ENCODE data around the gene SGSM1.

SGSM1 gene

DNA sequence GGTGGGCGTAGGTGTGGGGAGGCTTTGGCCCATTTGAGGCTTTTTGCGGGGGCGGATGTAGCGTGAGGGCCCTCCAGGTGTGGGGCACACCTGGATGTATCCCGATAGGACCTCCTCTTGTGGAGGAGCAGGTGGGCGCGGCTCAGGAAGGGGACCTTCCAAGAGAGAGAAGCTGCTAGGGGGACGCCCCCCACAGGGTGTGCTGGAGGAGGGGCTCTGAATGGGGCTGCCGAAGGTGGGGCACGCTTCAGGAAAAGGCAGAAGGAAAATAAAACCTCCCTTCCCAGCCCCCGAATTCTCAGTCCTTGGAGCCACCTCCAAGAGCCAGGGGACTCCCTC lies 621 bp downstream of the SGSM1 start:
- DNase-seq (ENCODE audit: low spot score) = no peak

DNA sequence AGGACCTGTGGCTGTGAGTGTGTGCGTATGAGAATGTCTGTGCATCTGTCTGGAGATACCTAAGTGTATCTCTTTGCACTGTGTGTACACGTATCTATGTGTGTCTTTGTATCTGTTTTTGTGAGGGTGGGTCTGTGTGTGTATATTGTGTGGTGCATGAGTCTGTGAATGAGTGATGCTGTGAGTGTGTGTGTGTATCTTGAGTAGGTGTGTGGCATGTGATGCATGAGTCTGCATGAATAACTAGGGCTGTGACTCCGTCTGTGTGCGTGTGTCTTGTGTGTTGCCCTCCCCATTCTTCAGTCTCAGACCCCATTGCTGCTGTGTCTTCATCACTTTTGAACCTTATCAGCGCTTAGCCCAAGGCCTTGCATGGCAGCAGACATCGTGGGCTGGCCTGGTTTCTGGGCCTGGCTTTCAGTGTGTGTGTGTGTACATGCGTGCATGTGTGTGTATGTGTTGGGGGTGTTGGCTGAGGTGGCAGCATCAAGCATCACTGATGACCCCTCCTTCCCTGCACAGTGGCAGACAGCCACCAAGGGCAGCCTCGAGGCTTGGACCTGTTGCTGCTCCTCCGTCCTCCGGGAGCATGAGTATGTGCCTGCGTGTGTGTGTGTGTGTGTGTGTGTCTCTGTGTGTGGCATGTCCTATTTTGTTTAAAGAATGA lies 1.4 kb downstream of the SGSM1 start:
- DNase-seq (ENCODE audit: low spot score) = no peak

DNA sequence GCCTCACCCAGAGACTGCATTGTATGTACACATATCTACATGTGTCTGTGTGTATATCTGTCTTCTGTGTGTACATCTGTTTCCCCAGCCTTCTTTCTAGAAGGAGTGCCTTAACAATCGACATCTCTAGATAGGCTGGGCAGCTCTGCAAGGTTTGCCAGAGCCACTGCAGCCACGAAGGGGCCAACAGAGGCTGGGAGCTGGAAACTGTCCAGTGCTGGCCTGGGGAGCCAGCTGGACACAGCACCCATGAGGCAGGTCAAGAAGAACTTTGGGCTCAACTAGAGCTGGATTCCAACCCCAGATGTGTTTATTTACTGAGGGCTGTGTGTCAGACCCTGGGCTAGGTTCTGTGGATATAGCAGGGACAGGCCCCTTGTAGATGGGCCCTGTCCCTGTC lies 3.3 kb downstream of the SGSM1 start:
- DNase-seq (ENCODE audit: low spot score) = no peak

DNA sequence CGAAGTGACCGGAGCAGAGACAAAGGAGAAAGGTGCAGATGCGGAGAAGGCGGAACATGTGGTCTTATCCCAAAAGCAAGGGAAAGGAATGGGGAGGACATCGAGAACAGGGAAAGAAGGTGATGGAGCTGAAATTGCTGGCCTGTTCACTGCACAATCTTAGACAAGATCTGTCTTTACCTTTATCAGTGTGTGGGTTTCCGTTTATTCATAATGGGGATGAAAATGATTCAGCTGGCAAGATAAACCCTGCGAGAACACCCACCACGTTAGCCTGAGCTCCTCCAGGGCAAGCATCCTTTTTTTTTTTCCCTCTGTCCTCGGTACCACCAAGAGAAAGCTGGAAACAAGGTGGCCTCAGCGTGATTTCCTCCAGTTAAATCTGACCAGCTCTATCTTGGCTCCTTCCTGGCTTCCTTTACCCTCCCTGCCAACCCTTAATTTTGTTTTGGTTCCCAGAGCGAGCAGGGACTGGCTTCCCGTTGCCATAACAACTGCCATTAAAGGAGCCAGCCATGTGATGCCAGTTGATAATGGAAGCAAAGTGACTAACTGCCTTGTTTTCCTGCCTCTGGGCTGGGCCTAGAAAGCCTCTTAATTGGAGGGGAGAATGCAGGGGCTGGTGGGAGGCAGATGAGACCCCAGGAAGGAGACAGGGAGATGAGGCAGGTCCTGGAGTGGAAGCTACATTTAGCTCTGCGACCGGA lies 4.2 kb downstream of the SGSM1 start:
- no peak for DNase-seq (ENCODE audit: low spot score)

DNA sequence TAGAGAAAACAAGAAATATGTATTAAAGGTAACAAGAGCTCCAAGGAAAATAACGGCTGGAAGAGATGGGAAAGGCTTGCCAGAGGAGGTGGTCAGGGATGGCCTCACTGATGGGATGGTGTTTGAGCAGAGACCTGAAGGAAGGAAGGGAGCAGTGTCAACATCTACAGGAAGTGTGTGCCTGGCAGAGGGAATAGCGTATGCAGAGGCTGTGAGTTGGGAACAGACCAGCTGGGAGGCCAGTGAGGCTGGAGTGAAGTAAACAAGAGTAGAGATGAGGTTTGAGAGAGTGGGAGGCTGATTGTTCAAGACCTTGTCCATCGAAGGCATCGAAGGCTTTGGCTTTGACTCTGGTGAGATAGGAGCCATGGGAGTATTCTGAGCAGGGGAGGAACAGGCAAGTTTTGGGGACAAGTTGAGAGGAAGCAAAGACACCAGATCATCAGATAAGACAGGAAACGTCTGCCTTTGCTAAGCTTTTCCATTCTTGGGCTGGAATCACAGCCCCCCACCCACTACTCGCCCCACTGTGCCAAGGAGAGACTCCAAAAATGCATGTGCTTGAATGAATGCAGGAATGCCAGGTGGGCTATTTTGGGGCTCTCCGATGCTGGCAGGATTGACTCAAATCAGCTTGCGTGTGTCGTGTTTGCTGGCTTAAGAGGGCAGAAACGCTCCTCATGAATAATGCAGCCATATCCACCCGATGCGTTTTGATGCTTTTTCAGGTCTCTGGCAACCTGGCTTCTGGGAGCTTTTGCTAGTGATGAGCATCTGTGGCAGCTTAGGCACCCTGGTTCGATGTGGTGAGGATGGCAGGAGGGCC lies 7.2 kb downstream of the SGSM1 start:
- no peak for DNase-seq (ENCODE audit: low spot score)

DNA sequence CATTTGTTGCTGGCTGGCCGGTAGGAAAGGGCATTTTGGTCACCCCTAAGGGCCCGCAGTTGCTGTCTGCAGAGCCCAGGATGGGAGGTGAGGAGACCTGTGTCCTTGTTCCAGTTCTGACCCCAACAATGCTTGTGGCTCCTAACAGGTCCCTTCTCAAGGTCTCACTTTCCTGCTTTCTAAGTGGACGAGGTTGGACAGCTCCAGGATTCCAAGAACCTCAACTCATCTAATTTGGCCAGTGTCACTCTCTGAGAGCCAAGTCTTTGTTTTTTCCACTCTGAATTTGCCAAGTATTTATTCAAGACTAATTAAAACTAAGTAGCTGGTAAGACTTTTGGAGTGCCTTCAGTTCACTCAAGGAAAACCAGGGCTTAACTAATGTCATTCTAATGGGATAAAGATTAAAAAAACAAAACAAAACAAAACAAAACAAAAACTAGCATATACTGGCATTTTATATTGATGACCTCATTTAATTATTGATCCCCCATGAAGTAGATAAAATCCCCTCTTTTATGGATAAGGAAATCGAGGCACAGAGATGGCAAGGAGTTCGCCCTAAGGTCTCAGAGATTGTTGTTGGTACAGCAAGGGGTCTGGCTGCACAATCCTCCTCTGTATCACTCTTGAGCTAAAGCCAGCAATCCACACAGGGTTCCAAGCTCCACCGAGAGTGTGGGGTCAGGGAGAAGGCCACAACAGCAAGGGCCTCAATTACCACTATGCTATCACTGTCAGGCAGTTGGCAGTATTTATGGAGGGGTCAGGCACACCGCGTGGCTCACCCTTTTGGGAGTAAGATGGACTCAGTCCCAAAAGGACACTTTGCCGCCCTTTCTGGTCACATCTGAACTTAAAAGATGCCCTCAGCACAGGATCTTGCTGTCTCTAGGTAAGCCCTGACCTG lies 8.1 kb downstream of the SGSM1 start:
- no peak for DNase-seq (ENCODE audit: low spot score)

DNA sequence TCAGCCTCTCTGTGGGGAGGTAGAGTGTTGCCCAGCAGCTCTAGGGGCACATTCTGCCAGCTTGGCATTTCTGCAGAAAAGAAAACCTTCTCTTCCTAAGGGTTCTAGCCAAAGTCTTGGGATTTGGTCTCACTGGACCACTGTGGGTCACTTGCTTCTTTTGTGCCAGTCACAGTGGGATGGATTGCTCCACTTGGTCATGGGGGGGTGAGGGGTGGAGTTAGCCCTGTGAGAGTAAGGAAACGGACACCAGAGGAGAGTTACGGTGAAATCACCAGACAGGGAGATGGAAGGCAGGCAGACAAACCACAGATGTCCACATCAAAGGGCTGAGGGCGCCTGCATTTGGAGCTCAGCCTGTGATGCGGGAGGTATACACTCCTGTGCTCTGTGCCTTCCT lies 10.8 kb downstream of the SGSM1 start:
- DNase-seq (ENCODE audit: low spot score) = peak; percentile 74

DNA sequence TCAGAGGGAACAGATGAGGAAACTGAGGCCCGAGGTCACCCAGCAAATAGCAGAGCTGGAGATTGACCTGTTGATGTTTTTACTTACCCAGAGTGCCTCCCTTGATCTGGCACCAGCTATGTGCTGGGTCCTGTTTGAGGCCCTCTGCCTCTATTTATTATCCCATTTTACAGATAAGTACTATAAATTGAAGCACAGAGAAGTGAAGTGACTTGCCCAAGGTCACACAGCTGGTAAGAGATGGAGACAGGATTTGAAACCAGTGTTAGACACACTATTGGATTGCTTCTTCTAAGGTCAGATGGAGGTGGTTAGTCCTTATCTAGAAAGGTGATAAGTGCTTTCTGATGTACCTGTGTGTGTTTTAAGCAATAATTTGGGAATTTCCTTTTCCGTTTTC lies 13.5 kb downstream of the SGSM1 start:
- DNase-seq (ENCODE audit: low spot score) = no peak

DNA sequence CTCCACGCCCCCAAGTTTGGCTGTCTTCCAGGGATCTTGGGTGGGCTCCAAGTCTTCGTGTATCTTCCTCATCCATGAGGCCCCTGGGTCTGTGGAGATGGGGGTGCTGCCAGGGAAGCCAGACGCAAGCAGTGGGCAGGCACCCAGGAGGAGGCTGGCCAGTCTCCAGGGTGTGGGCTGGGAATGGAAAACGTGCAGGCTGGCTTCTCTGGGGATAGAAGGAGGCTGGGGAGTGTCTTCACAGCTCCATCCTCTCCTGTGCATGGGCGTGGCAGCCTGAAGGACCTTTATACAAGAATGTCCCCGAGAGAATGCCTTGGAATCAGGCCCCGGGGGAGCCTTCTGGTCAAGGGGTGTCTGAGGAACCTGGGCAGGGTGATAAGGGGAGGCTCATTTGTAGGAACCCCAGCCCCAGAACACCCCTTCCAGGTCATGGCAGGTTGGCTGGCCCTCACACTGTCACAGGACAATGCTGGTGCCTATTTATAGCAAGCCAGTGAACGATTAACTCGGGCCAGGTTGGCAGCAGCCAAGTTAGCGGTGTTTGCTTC lies 14.0 kb downstream of the SGSM1 start:
- no peak for DNase-seq (ENCODE audit: low spot score)

DNA sequence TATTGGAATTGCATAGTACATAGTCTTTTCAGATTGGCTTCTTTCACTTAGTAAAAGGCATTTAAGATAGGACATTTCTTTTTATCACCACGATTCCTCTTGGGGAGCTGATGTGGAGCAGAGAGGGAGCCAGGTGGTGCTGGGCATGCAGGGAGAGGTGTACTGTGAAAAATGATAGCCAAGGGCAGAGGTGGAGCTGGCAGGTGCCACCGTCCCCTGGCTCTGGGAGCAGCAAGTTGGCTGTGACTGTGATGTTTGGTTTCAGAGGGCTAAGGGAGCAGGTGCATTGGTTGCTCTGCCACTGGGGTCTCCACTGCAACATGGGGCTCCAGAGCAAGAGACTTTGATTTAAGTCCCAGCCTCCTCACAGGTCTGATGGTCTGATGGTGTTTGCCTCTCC lies 16.5 kb downstream of the SGSM1 start:
- DNase-seq (ENCODE audit: low spot score) = no peak

DNA sequence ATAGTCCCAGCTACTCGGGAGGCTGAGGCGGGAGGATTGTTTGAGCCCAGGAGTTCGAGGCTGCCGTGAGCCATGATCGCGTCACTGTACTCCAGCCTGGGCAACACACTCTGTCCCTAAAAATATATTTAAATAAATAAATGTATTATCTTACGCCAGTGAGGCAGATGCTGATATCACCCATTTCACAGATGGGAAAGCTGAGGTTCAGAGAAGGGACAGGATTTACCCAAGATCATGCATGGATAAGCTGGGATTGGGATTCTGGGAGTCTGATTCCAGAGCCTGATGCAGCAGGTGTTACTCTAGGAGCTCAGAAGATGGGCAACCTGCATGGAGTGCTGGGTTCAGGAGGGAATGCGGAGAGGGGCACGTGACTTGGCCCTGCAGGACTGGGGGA lies 17.8 kb downstream of the SGSM1 start:
- no peak for DNase-seq (ENCODE audit: low spot score)

DNA sequence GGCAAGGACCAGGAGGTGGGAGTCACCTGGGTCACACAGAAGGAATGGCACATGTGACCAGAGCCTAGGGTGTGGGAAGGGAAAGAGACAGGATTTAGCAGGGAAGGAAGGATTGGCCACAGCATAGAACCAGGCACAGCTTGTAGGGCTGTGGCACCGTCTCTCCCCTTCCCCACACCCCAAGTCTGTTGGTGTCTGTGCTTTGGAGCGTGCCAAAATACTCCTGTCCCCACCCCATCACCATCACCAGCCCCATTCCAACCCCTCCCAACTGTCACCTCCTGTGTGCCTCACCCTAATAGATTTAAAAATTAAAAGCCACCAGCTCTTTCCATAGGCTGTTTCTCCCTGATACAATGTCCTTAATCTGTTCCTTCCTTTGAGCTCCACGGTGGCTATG lies 18.2 kb downstream of the SGSM1 start:
- no peak for DNase-seq (ENCODE audit: low spot score)

DNA sequence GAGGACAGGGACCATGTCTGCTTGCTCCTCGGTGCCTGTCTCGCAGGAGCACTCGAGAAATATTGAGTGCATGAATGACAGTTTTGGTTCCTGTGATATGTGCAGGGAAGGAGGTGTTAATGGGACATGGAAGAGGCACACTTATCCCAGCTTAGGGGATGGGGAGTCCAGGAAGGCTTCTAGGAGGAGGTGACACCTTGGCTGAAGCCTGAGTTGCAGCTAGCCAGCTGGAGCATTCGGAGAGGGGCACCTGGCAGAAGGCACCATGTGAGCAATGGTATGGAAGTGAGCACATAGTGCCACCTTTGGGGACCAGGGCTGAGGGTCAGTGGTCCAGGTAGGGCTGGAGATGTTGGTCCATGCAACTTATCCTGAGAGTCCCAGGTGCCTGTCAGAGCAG lies 18.9 kb downstream of the SGSM1 start:
- no peak for DNase-seq (ENCODE audit: low spot score)

DNA sequence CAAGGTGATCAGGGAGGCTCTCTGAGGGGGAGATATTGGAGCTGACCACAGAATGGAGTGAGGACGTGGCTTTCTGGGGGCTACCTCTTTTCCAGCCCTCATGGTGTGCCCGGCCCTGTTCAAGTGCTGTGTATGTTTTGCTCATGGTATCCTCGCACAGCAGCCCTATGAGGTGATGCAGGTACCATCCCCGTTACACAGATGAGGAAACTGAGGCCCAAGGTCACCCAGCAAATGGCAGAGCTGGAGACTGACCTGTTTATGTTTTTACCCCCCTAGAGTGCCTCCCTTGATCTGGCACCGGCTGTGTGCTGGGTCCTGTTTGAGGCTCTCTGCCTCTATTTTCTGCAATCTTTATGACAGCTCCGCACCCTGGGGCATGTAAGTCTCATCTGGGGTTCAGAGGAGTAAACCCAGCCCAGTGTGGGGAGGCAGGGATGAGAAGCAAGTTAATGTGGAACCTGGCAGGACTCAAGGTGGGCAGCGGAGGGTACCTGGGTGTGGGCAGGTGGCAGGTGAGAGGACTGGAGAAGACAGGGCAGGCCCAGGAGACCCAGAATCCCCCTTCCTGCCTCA lies 20.8 kb downstream of the SGSM1 start:
- no peak for DNase-seq (ENCODE audit: low spot score)

DNA sequence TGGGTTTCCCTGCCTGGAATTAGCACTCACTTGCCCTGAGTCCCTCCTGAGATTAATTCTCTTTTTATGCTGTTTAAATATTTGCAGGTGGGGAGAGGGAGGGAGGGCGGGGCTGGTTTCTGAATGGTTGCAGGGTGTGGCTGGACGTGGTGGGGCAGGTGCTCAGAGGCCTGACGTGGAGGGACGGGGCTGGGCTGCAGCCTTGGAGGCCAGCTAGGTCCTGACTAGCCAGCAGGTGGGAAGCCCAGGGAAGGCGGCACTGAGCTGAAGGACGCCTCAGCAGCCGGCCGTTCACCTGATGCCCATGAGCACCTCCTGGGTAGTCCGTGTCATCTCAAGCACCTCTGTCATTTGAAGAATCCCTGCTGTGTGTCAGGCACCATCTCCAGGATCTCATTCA lies 21.3 kb downstream of the SGSM1 start:
- DNase-seq (ENCODE audit: low spot score) = peak; percentile 35

DNA sequence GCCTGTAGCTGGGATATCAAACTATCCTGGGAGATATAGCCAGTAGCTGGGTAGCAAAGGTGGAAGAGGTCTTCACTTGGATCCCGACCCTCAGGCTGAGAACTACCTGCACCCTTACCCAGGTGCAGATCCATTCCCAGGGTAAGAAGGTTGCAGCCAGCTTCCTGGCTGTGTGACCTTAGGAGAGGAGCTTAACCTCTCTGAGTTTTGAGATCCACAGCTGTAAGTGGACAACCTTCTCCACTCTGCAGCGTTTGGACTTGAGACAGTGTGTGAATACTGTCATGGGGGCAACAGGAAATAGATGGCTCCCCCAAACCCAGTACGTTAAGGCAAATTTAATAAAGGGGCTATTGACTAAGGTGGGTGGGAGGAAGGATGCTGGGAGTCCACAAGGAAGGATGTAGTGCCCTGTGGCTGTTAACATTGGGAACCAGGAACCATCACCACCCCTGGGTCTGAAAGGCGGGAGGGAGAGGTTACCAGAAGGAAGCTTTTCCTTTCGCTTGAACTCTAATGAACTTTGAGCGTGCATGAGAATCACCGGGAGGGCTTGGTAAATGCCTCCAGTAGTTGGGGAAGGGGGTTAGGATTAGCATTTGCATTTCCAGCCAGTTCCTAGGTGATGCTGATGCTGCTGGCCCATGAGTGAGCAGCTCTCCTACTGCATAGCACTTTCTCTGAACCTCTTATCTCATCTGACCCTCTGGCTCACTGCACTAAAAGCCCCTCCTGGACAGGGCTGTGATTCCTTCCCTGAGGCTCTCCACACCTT lies 24.4 kb downstream of the SGSM1 start:
- no peak for DNase-seq (ENCODE audit: low spot score)

DNA sequence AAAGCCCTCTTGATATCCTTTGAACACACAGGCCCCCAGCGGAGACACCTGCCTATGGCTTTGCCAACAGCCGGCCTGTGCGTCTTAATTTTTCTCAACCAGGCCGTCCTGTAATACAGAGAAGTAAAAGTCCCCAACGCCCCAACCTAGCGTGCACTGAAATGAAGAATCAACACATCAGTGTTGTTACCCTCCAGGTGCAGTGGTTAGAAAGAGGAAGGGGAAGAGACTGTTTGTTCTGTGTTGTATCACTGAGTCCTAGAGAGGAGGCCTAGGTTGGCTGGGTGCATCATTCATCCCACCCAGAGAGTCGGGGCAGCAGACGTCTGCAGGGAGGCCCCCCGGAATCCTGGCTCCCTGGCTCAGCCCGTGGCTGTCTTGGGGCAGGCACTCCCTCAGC lies 25.7 kb downstream of the SGSM1 start:
- no peak for DNase-seq (ENCODE audit: low spot score)

DNA sequence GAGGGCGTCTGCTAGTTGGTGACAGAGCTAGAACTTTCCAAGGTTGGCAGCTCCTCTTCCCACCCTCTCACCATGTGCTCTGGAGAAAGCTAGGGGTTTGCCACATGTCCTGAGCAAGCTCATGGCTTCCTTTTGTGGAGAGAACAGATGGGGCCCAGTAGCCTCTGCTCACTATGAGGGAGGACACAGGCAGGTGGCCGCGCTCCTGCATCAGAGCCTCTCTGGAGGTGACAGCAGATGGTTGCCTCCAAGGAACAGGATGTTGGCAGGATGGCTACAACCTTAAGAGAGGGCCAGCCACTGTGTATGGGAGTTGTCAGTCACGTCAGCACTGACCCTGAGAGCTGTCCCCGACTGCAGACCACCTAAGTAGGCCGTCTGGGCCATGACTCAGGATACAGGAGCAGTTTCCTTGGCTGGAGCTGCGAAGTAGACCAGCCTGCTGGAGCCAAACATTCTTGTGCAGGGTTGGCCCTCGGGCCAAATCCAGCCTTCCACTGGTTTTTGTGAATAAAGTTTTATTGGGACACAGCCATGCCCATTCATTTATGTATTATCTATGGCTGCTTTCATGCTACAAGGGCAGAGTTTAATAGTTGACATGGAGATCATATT lies 28.0 kb downstream of the SGSM1 start:
- DNase-seq (ENCODE audit: low spot score) = no peak

DNA sequence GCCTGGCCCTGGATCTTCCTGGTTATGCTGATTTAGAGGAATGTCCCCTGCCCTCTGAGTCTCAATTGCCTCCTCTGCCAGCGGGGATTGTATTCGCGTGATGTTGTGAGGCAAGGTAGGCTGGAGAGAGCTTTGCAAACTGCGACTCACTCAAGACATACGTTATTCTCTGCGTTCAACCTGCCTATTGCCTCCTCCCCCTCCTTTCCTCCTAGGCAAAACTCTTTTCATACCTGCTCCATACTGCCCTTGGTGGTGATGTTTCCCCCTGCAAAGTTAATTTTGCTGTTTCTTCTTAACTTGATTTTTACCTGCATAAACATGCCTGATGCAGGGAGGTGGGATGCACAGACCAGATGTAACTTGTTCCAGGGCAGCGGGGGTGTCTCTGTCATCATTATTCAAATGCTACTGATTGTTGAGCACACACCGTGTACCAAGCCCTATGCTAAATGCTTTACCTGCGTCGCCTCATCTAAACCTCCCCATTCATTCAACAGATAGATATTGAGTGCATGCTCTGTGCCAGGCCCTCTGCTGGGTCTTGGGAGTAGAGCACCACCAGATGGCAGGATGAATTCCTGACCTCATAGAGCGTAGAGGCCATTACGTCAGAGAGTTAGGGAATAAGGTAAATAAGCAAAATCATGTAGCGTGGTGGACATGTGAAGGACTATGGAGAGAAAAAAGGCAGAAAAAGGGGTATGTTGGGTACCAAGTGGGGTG lies 29.0 kb downstream of the SGSM1 start:
- DNase-seq (ENCODE audit: low spot score) = peak; percentile 40

DNA sequence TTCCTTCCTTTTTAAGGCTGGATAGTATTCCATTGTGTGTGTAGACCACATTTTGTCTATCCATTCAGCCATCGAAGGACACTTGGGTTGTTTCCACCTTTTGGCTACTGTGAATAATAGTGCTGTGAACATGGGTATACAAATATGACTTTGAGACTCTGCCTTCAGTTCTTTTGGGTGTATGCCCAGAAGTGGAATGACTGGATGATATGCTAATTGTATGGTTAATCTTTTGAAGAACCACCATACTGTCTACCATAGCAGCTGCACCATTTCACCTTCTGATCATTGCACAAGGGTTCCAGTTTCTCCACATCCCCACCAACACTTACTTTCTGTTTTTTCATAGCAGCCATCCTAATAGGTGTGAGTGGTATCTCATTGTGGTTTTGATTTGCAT lies 30.3 kb downstream of the SGSM1 start:
- DNase-seq (ENCODE audit: low spot score) = no peak
